Mesothelial cell of epicardium (in vitro differentiated cells): ENCODE measurements around the gene CMPK2. TPM values are rescaled to one million over a fixed set of nuclear protein-coding genes. Genes with fewer than 3 reads are reported as not detected.

ENCODE experiments used
- DNase-seq, 2 experiments: peaks; one replicate each; pipeline ENCODE4 v3.0.0; 2021; ENCODE audit warnings: low spot score in 2 of 2; ENCODE audit not compliant: unreplicated experiment in 2 of 2
- H3K27ac Mint-ChIP-seq: 2 replicates; pipeline ENCODE4 v1.8.0; 2021; ENCODE audit warnings: mixed read lengths
- H3K27me3 Mint-ChIP-seq: 2 replicates; pipeline ENCODE4 v1.8.0; 2021; ENCODE audit warnings: low read depth, mixed read lengths
- H3K36me3 Mint-ChIP-seq: 2 replicates; pipeline ENCODE4 v1.8.0; 2021; ENCODE audit warnings: mixed read lengths
- H3K4me1 Mint-ChIP-seq: 2 replicates; pipeline ENCODE4 v1.8.0; 2021; ENCODE audit warnings: mixed read lengths
- H3K4me3 Mint-ChIP-seq: 2 replicates; pipeline ENCODE4 v1.8.0; 2021; ENCODE audit warnings: mild to moderate bottlenecking, moderate library complexity, mixed read lengths
- H3K9me3 Mint-ChIP-seq: 2 replicates; pipeline ENCODE4 v1.8.0; 2021; ENCODE audit warnings: mixed read lengths
- CTCF ChIP-seq: fragments of 200-600 bp; sonication (generic); IDR thresholded peaks from one replicate; pipeline ENCODE4 v1.5.0; 2021; ENCODE audit warnings: antibody characterized with exemption; ENCODE audit not compliant: unreplicated experiment
- total RNA-seq: library from RNA; stranded (reverse); gene quantifications from 3 replicates; pipeline ENCODE4 v1.2.1, GENCODE V29; 2021

CMPK2 gene
- total RNA-seq = 4.0 to 4.5 TPM (median 4.0 TPM) in 3 replicates

- H3K9me3 Mint-ChIP-seq = peaks cover 9% of the 10 kb centered on the region
- H3K27ac Mint-ChIP-seq = peak within 1 kb of the TSS; percentile 94
- peak; percentile 12 for TF ChIP-seq CTCF
- H3K27me3 Mint-ChIP-seq = peaks cover 7% of the 10 kb centered on the region
- peak; percentile 36 to 73 for DNase-seq
- peaks cover 6% of the 10 kb centered on the region for H3K4me1 Mint-ChIP-seq
- H3K36me3 Mint-ChIP-seq = peaks cover 18% of the 10 kb centered on the region
- peak within 1 kb of the TSS; percentile 89 for H3K4me3 Mint-ChIP-seq
Observed at GRCh38 chr2:6865346-6866274, at the start of gene CMPK2. Gene CMPK2, minus strand, starts transcription at chr2:6865907. Its CDS starts 211 bp downstream, at chr2:6865696.

- Mint-ChIP-seq H3K4me3 (no peak overlapping the region), H3K36me3 (peaks cover 12% of the 10 kb centered on the region), H3K27ac (no peak overlapping the region), H3K4me1 (peaks cover 16% of the 10 kb centered on the region), H3K27me3 (no peaks in the 10 kb centered on the region), H3K9me3 (no peaks in the 10 kb centered on the region)
- no peak for TF ChIP-seq CTCF
- no peak for DNase-seq
Observed at GRCh38 chr2:6915399-6915798, 49.7 kb upstream of the CMPK2 start.

- Mint-ChIP-seq H3K36me3 (peaks cover 12% of the 10 kb centered on the region), H3K4me3 (no peak overlapping the region), H3K27me3 (no peaks in the 10 kb centered on the region), H3K9me3 (no peaks in the 10 kb centered on the region), H3K4me1 (peaks cover 10% of the 10 kb centered on the region), H3K27ac (no peak overlapping the region)
- no peak for DNase-seq
- no peak for TF ChIP-seq CTCF
Observed at GRCh38 chr2:6914828-6915227, 49.1 kb upstream of the CMPK2 start.

GRCh38 chr2:6913415-6914157 is 47.9 kb upstream of the CMPK2 start:
- no peaks in the 10 kb centered on the region for H3K9me3 Mint-ChIP-seq
- H3K36me3 Mint-ChIP-seq = peaks cover 12% of the 10 kb centered on the region
- no peak overlapping the region for H3K4me3 Mint-ChIP-seq
- no peak for TF ChIP-seq CTCF
- DNase-seq = no peak
- no peak overlapping the region for H3K27ac Mint-ChIP-seq
- no peaks in the 10 kb centered on the region for H3K4me1 Mint-ChIP-seq
- H3K27me3 Mint-ChIP-seq = no peaks in the 10 kb centered on the region

- Mint-ChIP-seq H3K27me3 (peaks cover 1% of the 10 kb centered on the region), H3K36me3 (peaks cover 13% of the 10 kb centered on the region), H3K9me3 (no peaks in the 10 kb centered on the region), H3K4me3 (no peak overlapping the region), H3K27ac (no peak overlapping the region), H3K4me1 (no peaks in the 10 kb centered on the region)
- TF ChIP-seq CTCF = no peak
- no peak for DNase-seq
Observed at GRCh38 chr2:6911721-6912120, 46.0 kb upstream of the CMPK2 start.
